ENCODE measurements around the gene TFIP11.

Gene TFIP11

GRCh38 chr22:26476705-26477340 is 35.5 kb downstream of the TFIP11 start:
- DNase-seq, result no peak

GRCh38 chr22:26474682-26475081 is 37.6 kb downstream of the TFIP11 start:
- no peak for DNase-seq

- no peak for DNase-seq
Observed at GRCh38 chr22:26471522-26471921, 40.8 kb downstream of the TFIP11 start.

- no peak for DNase-seq
Observed at GRCh38 chr22:26470807-26471206, 41.5 kb downstream of the TFIP11 start.

- no peak for DNase-seq
Observed at GRCh38 chr22:26466196-26466595, 46.1 kb downstream of the TFIP11 start.

GRCh38 chr22:26464312-26464711 is 48.0 kb downstream of the TFIP11 start:
- DNase-seq, result no peak

- no peak for DNase-seq
Observed at GRCh38 chr22:26463688-26464087, 48.6 kb downstream of the TFIP11 start.

- DNase-seq, result no peak
Observed at GRCh38 chr22:26463101-26463661, 49.1 kb downstream of the TFIP11 start.

GRCh38 chr22:26462641-26463040 is 49.6 kb downstream of the TFIP11 start:
- no peak for DNase-seq

- DNase-seq, result no peak
Observed at GRCh38 chr22:26462051-26462450, 50.2 kb downstream of the TFIP11 start.

GRCh38 chr22:26461188-26461810 is 51.0 kb downstream of the TFIP11 start:
- peak; percentile 55 for DNase-seq

- DNase-seq, result no peak
Observed at GRCh38 chr22:26460202-26460601, 52.1 kb downstream of the TFIP11 start.

GRCh38 chr22:26457661-26458272 is 54.5 kb downstream of the TFIP11 start:
- DNase-seq, result no peak

- DNase-seq, result no peak
Observed at GRCh38 chr22:26453812-26454500, 58.3 kb downstream of the TFIP11 start.

- DNase-seq, result no peak
Observed at GRCh38 chr22:26453216-26453615, 59.1 kb downstream of the TFIP11 start.

- no peak for DNase-seq
Observed at GRCh38 chr22:26452236-26453016, 59.8 kb downstream of the TFIP11 start.

GRCh38 chr22:26450453-26451185 is 61.7 kb downstream of the TFIP11 start:
- DNase-seq, result no peak

GRCh38 chr22:26448941-26449340 is 63.3 kb downstream of the TFIP11 start:
- DNase-seq, result no peak

GRCh38 chr22:26448334-26448733 is 63.9 kb downstream of the TFIP11 start:
- no peak for DNase-seq

- DNase-seq, result no peak
Observed at GRCh38 chr22:26447584-26448329, 64.5 kb downstream of the TFIP11 start.
